ENCODE results near the gene RAB29.
A peak's percentile ranks its signal among the peaks of the same experiment; 100 is the strongest.
"Not testable (repeated sequence)": the region's sequence is repeated elsewhere in the genome, so short reads cannot be mapped to it uniquely, and the experiment has no call there.

Gene RAB29

GRCh38 chr1:205775015-205775716 lies at the start of gene RAB29:
RAB29 (minus strand) TSS chr1:205775482; CDS start chr1:205774956, 526 bp downstream.
- peak; percentile 72 for DNase-seq (ENCODE audit: low read depth)

- DNase-seq (ENCODE audit: low read depth), result no peak
These were observed 48.9 kb upstream of the RAB29 start for GRCh38 chr1:205824180-205824579.

- not testable (repeated sequence) for DNase-seq (ENCODE audit: low read depth)
These were observed 48.0 kb upstream of the RAB29 start for GRCh38 chr1:205823260-205823659.

GRCh38 chr1:205822397-205822796 lies 47.1 kb upstream of the RAB29 start:
- no peak for DNase-seq (ENCODE audit: low read depth)

GRCh38 chr1:205817988-205818387 lies 42.7 kb upstream of the RAB29 start:
- DNase-seq (ENCODE audit: low read depth), result no peak

GRCh38 chr1:205817364-205817763 lies 42.1 kb upstream of the RAB29 start:
- no peak for DNase-seq (ENCODE audit: low read depth)

GRCh38 chr1:205813755-205814058 lies 38.4 kb upstream of the RAB29 start:
- no peak for DNase-seq (ENCODE audit: low read depth)

GRCh38 chr1:205812878-205813754 lies 37.8 kb upstream of the RAB29 start, which contains the start of gene SLC41A1:
SLC41A1 (minus strand) TSS chr1:205813198; CDS start chr1:205810441, 2,757 bp downstream.
- peak; percentile 87 for DNase-seq (ENCODE audit: low read depth)

GRCh38 chr1:205812271-205812877 lies 37.1 kb upstream of the RAB29 start:
- DNase-seq (ENCODE audit: low read depth), result no peak

- DNase-seq (ENCODE audit: low read depth), result no peak
These were observed 36.4 kb upstream of the RAB29 start for GRCh38 chr1:205811660-205812059.

- no peak for DNase-seq (ENCODE audit: low read depth)
These were observed 35.3 kb upstream of the RAB29 start for GRCh38 chr1:205810448-205811157.

- no peak for DNase-seq (ENCODE audit: low read depth)
These were observed 34.7 kb upstream of the RAB29 start for GRCh38 chr1:205809942-205810345.

- DNase-seq (ENCODE audit: low read depth), result no peak
These were observed 34.2 kb upstream of the RAB29 start for GRCh38 chr1:205809469-205809868.

- DNase-seq (ENCODE audit: low read depth), result no peak
These were observed 29.9 kb upstream of the RAB29 start for GRCh38 chr1:205805082-205805711.

- DNase-seq (ENCODE audit: low read depth), result no peak
These were observed 29.3 kb upstream of the RAB29 start for GRCh38 chr1:205804605-205805004.

- DNase-seq (ENCODE audit: low read depth), result no peak
These were observed 28.7 kb upstream of the RAB29 start for GRCh38 chr1:205803986-205804385.

GRCh38 chr1:205802060-205802459 lies 26.8 kb upstream of the RAB29 start:
- DNase-seq (ENCODE audit: low read depth), result no peak

- no peak for DNase-seq (ENCODE audit: low read depth)
These were observed 25.9 kb upstream of the RAB29 start for GRCh38 chr1:205800981-205801703.

GRCh38 chr1:205800427-205800826 lies 25.1 kb upstream of the RAB29 start:
- no peak for DNase-seq (ENCODE audit: low read depth)

GRCh38 chr1:205798577-205798976 lies 23.3 kb upstream of the RAB29 start:
- no peak for DNase-seq (ENCODE audit: low read depth)

- DNase-seq (ENCODE audit: low read depth), result no peak
These were observed 21.9 kb upstream of the RAB29 start for GRCh38 chr1:205797168-205797567.

Data from activated T-cell treated with anti-CD3 and anti-CD28 coated beads for 1 hour (primary cell).